GM19463 (cell line): Measurements from ENCODE around the gene RNF25.

Source experiments
- ATAC-seq: cut with Tn5 transposase; IDR thresholded peaks from one replicate; pipeline ENCODE4 v1.9.1; 2021; ENCODE audit warnings: mild to moderate bottlenecking, moderate library complexity; ENCODE audit not compliant: unreplicated experiment

RNF25 gene

DNA sequence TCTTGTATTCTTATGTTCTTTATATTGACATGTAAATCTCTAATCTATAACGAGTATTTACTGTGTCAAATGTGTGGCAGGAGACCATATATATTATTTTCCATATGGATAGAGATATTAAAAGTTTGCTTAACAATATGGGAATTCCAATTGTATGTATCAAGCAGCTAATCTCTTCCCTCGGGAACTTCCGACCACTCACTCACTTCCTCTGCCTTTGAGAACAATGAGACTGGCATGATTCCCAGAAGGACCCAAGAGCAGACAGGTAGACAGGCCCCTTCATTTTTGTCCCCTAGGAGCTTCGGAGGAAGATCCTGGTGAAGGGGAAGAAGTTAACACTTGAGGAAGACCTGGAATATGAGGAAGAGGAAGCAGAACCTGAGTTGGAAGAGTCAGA is 40.0 kb downstream of the RNF25 start:
- ATAC-seq, result no peak

DNA sequence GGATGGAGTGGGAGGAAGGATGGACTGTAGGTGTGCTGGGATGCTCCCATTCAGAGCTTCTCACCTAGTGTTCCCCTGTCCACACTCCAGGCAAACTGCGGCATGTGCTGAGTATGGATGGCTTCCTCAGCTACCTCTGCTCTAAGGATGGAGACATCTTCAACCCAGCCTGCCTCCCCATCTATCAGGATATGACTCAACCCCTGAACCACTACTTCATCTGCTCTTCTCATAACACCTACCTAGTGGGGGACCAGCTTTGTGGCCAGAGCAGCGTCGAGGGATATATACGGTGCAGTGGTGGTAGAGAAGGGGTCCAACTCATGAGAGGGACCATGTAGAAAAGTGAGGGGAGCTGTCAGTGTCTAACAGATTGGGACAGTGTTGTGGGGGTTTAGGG is 43.9 kb downstream of the RNF25 start:
- ATAC-seq, result no peak

DNA sequence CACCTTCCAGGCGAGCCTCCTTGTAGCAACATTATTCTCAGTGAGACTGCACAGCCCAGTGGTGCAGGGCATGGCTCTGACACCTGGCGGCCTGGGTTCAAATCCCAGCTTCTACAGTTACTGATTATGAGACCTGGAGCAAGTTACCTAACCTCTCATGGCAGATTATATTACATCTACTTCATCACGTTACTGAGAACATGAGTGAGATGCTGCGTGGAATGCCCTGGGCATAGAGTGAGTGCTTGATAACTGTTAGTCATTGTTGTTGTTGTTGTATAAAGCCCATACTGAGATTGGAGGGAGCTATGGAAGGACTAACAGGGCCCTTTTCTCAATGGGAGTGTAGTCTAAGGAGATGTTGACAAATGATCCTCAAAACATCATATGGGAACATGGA is 45.4 kb downstream of the RNF25 start:
- no peak for ATAC-seq

DNA sequence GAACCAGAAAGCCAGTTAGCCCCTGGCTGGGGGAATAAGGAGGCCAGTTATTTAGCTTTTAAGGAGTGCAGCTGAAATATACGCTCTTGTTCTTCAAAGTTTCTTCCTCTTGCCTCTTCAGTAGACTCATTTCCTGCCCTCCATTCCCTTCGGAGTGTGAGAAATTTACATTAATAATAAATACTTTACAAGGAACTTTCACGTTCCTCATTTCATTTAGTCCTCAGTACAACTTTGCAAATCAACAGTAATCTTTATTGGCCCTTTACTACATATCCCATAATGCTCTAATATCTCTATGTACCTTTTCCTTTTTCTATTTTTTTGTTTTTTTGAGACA is 48.5 kb downstream of the RNF25 start:
- no peak for ATAC-seq

DNA sequence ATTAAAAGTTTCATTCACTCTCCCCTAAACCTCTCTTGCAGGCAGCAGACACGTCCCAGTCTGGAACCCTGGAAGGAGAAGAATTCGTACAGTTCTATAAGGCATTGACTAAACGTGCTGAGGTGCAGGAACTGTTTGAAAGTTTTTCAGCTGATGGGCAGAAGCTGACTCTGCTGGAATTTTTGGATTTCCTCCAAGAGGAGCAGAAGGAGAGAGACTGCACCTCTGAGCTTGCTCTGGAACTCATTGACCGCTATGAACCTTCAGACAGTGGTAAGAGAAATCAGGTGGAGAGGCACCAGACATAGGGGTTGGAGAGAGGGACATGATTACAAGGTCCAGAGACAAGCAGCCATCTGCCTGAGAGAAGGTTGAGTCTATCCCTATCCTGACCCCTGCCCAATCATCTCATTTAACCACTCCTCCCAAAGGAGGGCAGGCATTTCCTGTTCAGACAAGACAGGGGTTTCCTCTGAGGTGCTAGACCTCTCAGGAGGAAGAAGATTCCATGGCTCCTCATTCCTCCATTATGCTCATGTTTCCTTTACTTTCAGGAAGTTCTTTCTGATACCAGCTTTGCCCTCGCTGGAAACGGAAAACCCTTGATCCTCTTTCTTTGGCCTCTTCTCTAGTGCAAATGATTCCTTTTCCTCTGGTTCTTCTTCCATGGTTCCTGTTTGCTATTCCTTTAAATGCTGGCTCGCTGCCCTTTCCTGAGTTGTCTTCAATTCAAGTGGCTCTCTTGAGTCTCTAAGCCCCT is 49.0 kb downstream of the RNF25 start:
- ATAC-seq, result no peak

DNA sequence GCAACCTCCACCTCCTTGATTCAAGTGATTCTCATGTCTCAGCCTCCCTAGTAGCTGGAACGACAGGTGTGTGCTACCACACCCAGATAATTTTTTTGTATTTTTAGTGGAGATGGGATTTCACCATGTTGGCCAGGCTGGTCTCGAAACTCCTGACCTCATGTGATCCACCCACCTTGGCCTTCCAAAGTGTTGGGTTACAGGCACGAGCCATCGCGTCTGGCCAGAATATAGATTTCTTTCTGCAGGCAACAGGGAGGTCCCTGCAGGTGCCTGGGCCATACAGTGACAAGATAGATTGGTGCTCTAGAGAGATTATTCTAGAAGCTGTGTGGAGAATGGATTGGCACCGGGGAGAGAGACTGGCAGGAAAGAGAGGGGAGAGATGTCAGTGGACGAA is 50.8 kb downstream of the RNF25 start:
- ATAC-seq, result no peak

DNA sequence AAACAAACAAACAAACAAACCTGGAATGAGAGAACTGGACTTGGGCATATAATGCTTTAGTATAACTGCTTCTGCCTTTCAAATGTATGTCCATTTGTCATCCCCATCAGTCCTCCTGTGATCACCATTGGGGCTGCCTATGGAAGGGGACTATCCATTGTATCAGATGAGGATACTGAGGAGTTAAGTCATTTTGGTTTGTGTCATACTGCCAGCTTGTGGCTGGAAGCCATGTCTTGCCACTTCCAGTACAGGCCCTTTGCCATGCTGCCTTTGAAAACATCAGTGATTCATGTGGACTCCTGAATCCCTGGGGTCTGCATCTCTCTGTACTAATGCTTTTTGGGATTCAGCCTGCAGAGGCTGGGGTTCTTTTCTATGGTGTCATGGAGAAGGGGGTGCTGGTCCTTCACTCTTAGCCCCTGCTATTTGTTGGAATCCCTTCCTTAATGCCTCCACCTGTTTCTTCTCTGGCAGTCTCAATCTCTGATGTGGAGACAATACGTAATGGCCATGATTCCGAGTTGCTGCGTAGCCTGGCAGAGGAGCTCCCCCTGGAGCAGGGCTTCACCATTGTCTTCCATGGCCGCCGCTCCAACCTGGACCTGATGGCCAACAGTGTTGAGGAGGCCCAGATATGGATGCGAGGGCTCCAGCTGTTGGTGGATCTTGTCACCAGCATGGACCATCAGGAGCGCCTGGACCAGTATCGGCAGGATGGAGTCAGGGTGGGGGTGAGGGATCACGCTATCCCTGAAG is 53.5 kb downstream of the RNF25 start:
- no peak for ATAC-seq

DNA sequence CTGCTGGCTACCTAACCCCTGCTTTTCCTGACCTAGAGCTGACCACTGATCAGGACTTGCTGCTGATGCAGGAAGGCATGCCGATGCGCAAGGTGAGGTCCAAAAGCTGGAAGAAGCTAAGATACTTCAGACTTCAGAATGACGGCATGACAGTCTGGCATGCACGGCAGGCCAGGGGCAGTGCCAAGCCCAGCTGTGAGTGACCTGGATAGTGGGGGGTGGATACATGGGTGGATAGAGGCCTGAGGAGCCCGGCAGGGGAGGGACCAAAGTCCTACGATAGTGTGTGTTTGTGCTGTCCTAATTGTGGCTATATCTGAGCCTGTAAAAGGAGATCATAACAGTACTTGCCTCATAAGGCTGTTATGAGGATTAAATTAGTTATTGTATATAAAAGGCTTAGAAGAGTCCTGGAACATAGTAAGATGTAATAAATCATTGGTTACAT is 55.9 kb downstream of the RNF25 start:
- no peak for ATAC-seq
